T-helper 2 cell treated with Interferon-gamma antibody and Interleukin-4, amounts not matched to agents 5 μg/mL and 100 μg/mL, for 36 hours (primary cell): ENCODE data around the gene ZC3H6.
"Not testable (repeated sequence)": the region's sequence is repeated elsewhere in the genome, so short reads cannot be mapped to it uniquely, and the experiment has no call there.

ENCODE experiments used
- DNase-seq: peaks from one replicate; pipeline ENCODE4 v3.0.0; 2021; ENCODE audit warnings: low spot score
- H3K27ac Mint-ChIP-seq: one replicate; pipeline ENCODE4 v1.8.0; 2021; ENCODE audit warnings: mild to moderate bottlenecking, mixed read lengths
- H3K27me3 Mint-ChIP-seq: one replicate; pipeline ENCODE4 v1.8.0; 2021; ENCODE audit warnings: low read depth, mixed read lengths
- H3K36me3 Mint-ChIP-seq: one replicate; pipeline ENCODE4 v1.8.0; 2021; ENCODE audit warnings: low read depth, mixed read lengths
- H3K4me1 Mint-ChIP-seq: one replicate; pipeline ENCODE4 v1.8.0; 2021; ENCODE audit warnings: low read depth, mixed read lengths
- H3K4me3 Mint-ChIP-seq: one replicate; pipeline ENCODE4 v1.8.0; 2022; ENCODE audit warnings: mild to moderate bottlenecking, moderate library complexity, mixed read lengths
- H3K9me3 Mint-ChIP-seq: one replicate; pipeline ENCODE4 v1.8.0; 2021; ENCODE audit warnings: mixed read lengths

Gene ZC3H6

DNA sequence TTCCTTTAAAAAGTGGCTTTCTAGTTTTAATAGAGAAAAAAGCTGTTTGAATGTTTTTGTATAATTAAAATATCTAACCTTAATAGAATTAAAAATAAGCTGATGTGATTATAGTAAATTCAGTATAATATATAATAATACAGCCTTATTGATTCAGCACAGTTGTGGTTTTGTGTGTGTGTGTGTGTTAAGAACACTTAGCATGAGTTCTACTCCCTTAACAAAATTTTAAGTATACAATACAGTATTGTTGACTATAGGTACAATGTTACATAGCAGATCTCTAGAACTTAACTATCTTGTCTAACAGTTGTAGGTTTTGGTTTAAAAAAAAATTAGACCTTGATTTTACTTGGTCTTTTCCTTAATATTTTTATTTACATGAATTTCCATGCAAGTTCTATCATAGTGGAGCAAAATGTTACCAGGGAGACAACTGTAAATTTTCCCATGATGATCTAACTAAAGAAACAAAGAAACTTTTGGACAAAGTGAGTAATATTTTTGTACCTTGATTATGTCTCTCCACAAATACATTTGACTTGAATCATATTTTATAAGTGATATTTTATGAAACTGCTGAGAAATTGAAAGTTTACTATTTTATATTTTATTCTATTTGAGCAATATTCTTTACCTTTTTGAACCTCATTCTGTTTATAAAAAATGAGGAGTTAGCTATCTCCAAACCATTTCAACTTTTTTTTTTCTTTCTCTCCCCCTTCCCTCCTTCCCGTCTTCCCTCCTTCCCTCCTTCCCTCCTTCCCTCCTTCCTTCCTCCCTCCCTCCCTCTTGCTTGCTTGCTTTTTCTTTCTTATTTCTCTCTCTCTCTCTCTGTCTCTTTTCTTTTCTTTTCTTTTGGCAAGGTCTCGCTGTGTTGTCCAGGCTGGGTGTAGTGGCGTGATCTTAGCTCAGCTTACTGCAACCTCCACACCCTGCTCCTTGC is 46.3 kb downstream of the ZC3H6 start:
- Mint-ChIP-seq H3K4me3 (no peak overlapping the region), H3K27ac (no peak overlapping the region), H3K27me3 (no peaks in the 10 kb centered on the region), H3K4me1 (no peaks in the 10 kb centered on the region), H3K9me3 (no peaks in the 10 kb centered on the region), H3K36me3 (peaks cover 8% of the 10 kb centered on the region)
- DNase-seq, result no peak

- Mint-ChIP-seq H3K27ac (no peak overlapping the region), H3K9me3 (no peaks in the 10 kb centered on the region), H3K36me3 (peaks cover 18% of the 10 kb centered on the region), H3K27me3 (no peaks in the 10 kb centered on the region), H3K4me3 (no peak overlapping the region), H3K4me1 (no peaks in the 10 kb centered on the region)
- DNase-seq, result no peak
Observed at GRCh38 chr2:112322919-112323318, 47.5 kb downstream of the ZC3H6 start.

- DNase-seq, result no peak
- peaks cover 14% of the 10 kb centered on the region for H3K36me3 Mint-ChIP-seq
- no peaks in the 10 kb centered on the region for H3K4me1 Mint-ChIP-seq
- no peak overlapping the region for H3K27ac Mint-ChIP-seq
- no peak overlapping the region for H3K4me3 Mint-ChIP-seq
- no peaks in the 10 kb centered on the region for H3K27me3 Mint-ChIP-seq
- H3K9me3 Mint-ChIP-seq, result no peaks in the 10 kb centered on the region
Observed at GRCh38 chr2:112332123-112332696, 56.8 kb downstream of the ZC3H6 start.

GRCh38 chr2:112335600-112335999 is 60.2 kb downstream of the ZC3H6 start:
- Mint-ChIP-seq H3K9me3 (no peaks in the 10 kb centered on the region), H3K4me1 (no peaks in the 10 kb centered on the region), H3K4me3 (no peak overlapping the region), H3K27me3 (no peaks in the 10 kb centered on the region), H3K36me3 (peaks cover 2% of the 10 kb centered on the region), H3K27ac (no peak overlapping the region)
- no peak for DNase-seq

GRCh38 chr2:112339986-112340385 is 64.6 kb downstream of the ZC3H6 start:
- no peaks in the 10 kb centered on the region for H3K27me3 Mint-ChIP-seq
- peaks cover 11% of the 10 kb centered on the region for H3K4me1 Mint-ChIP-seq
- no peak overlapping the region for H3K4me3 Mint-ChIP-seq
- no peaks in the 10 kb centered on the region for H3K9me3 Mint-ChIP-seq
- no peak for DNase-seq
- H3K36me3 Mint-ChIP-seq, result no peaks in the 10 kb centered on the region
- H3K27ac Mint-ChIP-seq, result no peak overlapping the region

DNA sequence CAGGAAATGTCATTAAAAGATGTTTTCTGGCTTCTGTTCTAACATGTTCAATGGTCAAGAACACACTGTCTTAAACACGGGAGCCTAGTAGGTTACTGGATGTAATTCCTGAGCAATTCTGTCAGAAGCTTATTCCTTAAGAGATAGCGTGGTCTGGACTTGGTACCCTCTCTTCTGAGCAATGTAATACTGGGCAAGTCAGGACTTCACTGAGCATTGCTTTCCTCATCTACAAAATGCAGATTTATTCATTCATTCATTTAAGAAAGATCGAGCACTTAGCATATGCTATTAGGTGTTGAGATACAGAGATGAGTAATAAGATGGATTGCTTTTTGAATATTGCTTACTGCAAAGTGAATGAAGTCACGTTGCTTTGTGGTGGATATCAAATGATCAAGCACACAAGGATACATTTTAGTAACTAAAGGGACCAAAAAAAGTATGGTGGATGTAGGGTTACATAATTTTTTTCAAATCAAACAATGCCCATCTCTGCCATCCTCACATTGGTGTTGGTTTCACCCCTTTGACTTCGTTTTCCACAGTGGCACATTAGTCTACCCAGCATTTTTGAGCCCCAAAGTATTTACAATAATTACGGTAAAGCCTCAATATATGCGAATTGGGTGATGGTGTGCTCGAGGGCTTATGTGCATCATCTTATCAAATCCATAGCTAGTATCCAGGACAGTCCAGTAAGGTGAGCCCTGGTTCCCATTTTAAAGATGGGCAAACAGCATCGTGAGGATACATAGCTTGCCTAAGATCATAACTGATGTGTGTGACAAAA is 65.3 kb downstream of the ZC3H6 start:
- DNase-seq, result no peak
- Mint-ChIP-seq H3K4me1 (peaks cover 11% of the 10 kb centered on the region), H3K27me3 (no peaks in the 10 kb centered on the region), H3K9me3 (no peaks in the 10 kb centered on the region), H3K36me3 (no peaks in the 10 kb centered on the region), H3K4me3 (no peak overlapping the region), H3K27ac (no peak overlapping the region)

GRCh38 chr2:112342067-112342550 is 66.7 kb downstream of the ZC3H6 start:
- Mint-ChIP-seq H3K36me3 (peaks cover 2% of the 10 kb centered on the region), H3K9me3 (peaks cover 6% of the 10 kb centered on the region)

DNA sequence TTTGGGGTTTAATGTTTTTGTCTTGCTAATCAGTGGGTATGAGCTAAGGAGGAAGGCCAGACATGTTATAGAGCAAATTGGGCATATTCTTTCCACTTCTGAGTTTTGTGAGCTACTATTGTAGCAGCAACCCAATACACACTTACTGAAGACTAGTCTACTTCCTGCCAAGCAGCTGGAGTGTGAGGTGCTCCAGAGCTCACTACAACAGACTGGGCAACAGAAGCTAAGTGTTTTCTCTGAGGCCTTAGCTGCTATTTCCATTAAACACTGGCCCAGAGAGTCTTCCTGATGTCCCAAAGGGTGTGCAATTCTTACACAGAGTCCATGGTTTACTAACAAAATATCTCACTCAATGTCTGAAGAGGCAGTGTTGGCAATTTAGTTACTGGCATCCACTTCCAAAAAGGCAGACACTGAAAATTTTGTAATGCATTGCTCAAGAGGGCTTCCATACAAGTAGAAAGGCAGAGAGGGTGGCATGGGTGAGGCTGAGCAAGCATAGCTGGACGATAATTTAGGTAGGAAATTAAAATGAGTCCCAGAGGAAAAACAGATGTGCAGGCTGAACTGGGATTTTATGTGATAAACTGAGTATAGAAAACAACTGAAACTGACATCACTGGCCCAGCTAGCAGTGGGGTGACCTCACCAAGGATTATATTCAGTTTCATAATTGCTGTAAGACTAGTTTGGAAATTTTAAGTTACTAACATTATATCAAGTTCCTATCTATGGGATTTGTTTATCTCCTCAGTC is 68.6 kb downstream of the ZC3H6 start:
- Mint-ChIP-seq H3K4me3 (no peak overlapping the region), H3K27me3 (no peaks in the 10 kb centered on the region)

More at GRCh38 chr2:112342067-112342550, 66.7 kb downstream of the ZC3H6 start:
- Mint-ChIP-seq H3K4me1 (peaks cover 11% of the 10 kb centered on the region), H3K27ac (no peak overlapping the region), H3K4me3 (no peak overlapping the region), H3K27me3 (no peaks in the 10 kb centered on the region)
- no peak for DNase-seq

DNA sequence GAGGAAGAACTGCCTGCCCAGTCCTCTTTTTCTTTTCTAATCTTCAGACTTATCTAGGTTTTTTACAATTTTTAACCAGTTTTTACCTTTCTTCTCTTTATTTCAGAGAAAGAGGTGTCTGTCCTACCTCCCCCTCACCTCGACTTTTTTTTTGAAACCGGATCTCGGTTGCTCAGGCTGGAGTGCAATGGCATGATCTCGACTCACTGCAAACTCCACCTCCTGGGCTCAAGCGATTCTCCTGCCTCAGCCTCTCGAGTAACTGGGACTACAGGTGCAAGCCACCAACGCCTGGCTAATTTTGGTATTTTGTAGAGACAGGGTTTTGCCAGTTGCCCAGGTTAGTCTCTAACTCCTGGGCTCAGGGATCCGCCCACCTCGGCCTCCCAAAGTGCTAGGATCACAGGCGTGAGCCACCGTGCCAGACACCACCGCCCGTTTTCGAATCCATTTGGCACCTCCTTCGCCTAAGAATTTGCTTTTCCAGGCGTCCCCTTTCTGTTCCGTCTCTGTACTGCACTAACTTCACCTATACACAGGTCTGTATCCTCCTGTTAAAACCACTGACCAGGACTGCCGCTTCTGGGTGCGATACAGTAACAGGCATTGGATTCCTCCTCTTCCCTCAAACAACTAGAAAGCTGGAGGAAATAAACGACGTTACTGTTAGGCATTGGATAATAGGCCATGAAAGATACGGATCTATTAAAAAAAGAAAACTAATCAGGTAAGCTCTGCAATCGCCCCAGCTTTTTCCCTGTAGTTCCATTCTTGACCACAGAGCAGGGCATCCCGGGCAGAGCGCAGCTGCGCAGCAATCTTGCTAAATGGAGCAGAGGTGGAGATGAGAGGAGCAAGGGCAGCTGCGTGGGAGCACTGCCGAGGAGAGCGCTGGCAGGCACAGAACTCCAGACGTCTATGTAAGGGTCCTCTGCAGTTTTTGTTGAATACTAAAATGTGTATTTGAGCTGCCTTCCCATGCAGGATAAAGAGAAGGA is 69.9 kb downstream of the ZC3H6 start:
- peaks cover 11% of the 10 kb centered on the region for H3K4me1 Mint-ChIP-seq
- no peaks in the 10 kb centered on the region for H3K27me3 Mint-ChIP-seq
- H3K27ac Mint-ChIP-seq, result peak overlapping the region; percentile 26
- no peak overlapping the region for H3K4me3 Mint-ChIP-seq
- peaks cover 6% of the 10 kb centered on the region for H3K9me3 Mint-ChIP-seq
- H3K36me3 Mint-ChIP-seq, result peaks cover 2% of the 10 kb centered on the region
- no peak for DNase-seq

More for the DNA sequence above, 68.6 kb downstream of the ZC3H6 start:
- H3K27ac Mint-ChIP-seq, result peak overlapping the region; percentile 46
- H3K4me1 Mint-ChIP-seq, result peaks cover 11% of the 10 kb centered on the region
- peaks cover 2% of the 10 kb centered on the region for H3K36me3 Mint-ChIP-seq
- DNase-seq, result no peak
- H3K9me3 Mint-ChIP-seq, result peaks cover 6% of the 10 kb centered on the region

DNA sequence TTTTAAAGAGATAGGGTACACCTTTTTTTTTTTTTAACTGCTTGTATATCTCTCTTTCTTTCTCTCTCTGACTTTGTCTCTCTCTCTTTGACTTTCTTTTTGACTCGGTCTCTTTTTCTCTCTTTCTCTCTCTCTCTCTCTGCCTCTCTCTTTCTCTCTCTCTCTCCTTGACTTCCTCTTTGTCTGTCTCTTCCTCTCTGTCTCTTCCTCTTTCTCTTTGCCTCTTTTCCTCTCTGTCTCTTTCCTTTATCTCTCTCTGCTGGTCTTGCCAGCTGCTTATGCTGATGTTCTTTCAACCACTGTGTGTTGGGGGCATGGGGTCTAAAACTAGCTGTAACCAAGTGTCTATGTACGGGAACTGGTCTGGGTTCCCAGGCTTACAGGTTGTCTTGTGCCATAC is 76.9 kb downstream of the ZC3H6 start:
- H3K4me3 Mint-ChIP-seq, H3K36me3 Mint-ChIP-seq, H3K9me3 Mint-ChIP-seq, DNase-seq, H3K4me1 Mint-ChIP-seq, H3K27me3 Mint-ChIP-seq, H3K27ac Mint-ChIP-seq: not testable (repeated sequence)

GRCh38 chr2:112352809-112353603 is 77.6 kb downstream of the ZC3H6 start:
- H3K27me3 Mint-ChIP-seq, H3K27ac Mint-ChIP-seq, H3K4me3 Mint-ChIP-seq, DNase-seq, H3K36me3 Mint-ChIP-seq, H3K9me3 Mint-ChIP-seq, H3K4me1 Mint-ChIP-seq: not testable (repeated sequence)

DNA sequence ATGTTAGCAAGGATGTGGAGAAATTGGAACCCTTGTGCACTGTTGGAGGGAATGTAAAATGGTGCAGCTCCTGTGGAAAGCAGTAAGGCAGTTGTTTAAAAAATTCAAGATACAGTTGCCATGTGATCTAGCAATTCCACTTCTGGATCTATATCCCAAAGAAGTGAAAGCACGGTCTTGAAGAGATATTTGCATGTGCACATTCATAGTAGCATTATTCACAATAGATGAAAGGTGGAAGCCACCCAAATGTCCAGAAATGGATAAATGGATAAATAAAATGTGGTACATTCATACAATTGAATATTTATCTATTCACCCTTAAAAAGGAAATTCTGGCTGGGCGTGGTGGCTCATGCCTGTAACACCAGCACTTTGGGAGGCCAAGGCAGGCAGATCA is 78.9 kb downstream of the ZC3H6 start:
- not testable (repeated sequence) for H3K4me3 Mint-ChIP-seq, H3K36me3 Mint-ChIP-seq, DNase-seq, H3K9me3 Mint-ChIP-seq, H3K4me1 Mint-ChIP-seq, H3K27me3 Mint-ChIP-seq, H3K27ac Mint-ChIP-seq
